Measurements from ENCODE around the gene TTLL11. TPM values are rescaled to one million over a fixed set of nuclear protein-coding genes. Genes with fewer than 3 reads are reported as not detected.

TTLL11 gene
- total and polyA plus RNA-seq, 2 experiments from 2014 or later, result 5.5 to 7.6 TPM

DNA sequence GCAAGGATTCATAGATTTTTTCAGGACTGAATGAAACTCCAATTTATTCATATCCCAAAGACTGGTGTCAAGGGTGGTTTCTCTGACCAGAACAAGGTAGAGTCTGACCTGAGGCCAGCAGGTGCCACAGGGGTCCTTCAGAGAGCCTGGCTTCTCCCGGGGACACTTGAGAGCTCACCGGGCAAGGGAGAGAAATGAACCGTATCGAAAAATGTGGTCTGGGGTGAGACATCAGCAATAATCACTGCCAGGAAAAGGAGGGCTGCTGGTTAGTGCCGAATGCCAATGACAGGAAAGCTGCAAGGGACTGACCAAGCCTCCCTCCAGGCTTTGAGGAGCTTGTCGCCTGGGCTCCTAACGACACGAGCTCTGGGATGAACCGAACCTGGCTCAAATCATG, 142.7 kb downstream of the TTLL11 start:
- Histone ChIP-seq H3K27me3 (no peaks in the 10 kb centered on the region), H3K9me3 (ENCODE audit: low read depth) (no peaks in the 10 kb centered on the region), H3K9me2 (replicated peaks; ENCODE audit: insufficient read depth) (no peaks in the 10 kb centered on the region), H3K36me3 (replicated peaks; ENCODE audit: insufficient read depth, low read depth) (no peaks in the 10 kb centered on the region), H3K4me3 (no peak overlapping the region), H3K4me1 (ENCODE audit: insufficient read depth) (no peaks in the 10 kb centered on the region), H3K4me2 (no peak overlapping the region), H4K20me1 (ENCODE audit: insufficient read depth, poor library complexity, severe bottlenecking) (no peaks in the 10 kb centered on the region), H3K27ac (no peak overlapping the region), H2AFZ (no peak overlapping the region), H3K79me2 (no peaks in the 10 kb centered on the region)
- DNase-seq (ENCODE audit: low spot score), result no peak
- TF ChIP-seq, protein P1, sequence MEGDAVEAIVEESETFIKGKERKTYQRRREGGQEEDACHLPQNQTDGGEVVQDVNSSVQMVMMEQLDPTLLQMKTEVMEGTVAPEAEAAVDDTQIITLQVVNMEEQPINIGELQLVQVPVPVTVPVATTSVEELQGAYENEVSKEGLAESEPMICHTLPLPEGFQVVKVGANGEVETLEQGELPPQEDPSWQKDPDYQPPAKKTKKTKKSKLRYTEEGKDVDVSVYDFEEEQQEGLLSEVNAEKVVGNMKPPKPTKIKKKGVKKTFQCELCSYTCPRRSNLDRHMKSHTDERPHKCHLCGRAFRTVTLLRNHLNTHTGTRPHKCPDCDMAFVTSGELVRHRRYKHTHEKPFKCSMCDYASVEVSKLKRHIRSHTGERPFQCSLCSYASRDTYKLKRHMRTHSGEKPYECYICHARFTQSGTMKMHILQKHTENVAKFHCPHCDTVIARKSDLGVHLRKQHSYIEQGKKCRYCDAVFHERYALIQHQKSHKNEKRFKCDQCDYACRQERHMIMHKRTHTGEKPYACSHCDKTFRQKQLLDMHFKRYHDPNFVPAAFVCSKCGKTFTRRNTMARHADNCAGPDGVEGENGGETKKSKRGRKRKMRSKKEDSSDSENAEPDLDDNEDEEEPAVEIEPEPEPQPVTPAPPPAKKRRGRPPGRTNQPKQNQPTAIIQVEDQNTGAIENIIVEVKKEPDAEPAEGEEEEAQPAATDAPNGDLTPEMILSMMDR (IDR thresholded peaks at IDR 0.05; ENCODE audit: poor library complexity), result no peak
- no peak for TF ChIP-seq EZH2phosphoT487 (IDR thresholded peaks at IDR 0.05; ENCODE audit: low read depth, severe bottlenecking, unreplicated experiment)
- TF ChIP-seq EZH2 (IDR thresholded peaks at IDR 0.05; ENCODE audit: borderline replicate concordance), result no peak
- WGBS (ENCODE audit: low lambda C conversion rate, missing lambda C conversion rate), result 89% methylated on average over 9 of the region's 9 CpGs

DNA sequence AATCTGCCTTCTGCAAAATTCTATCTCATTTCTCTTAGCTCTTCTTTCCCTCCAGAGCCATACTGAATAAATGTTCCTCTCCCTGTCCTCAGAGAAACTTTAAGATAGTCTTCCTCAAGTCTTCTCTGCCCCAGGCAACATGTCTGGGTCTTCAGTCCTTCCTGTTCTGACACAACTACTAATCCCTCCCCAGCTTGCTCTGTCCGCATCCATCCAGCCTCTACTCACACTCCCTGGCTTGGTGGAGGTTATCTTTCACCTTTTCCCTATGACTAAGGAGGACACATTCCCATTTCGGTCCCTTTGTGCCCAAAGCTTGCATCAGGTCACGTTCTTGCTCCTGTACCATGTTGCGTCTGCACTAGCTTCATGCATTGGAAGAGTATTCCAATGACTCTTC, 143.3 kb downstream of the TTLL11 start:
- H3K79me2 ChIP-seq, result no peaks in the 10 kb centered on the region
- no peak overlapping the region for H3K4me2 ChIP-seq
- H2AFZ ChIP-seq, result no peak overlapping the region
- no peak for DNase-seq (ENCODE audit: low spot score)
- H3K27ac ChIP-seq, result no peak overlapping the region
- no peaks in the 10 kb centered on the region for H3K9me2 ChIP-seq (replicated peaks; ENCODE audit: insufficient read depth)
- no peaks in the 10 kb centered on the region for H3K36me3 ChIP-seq (replicated peaks; ENCODE audit: insufficient read depth, low read depth)
- H3K4me3 ChIP-seq, result no peak overlapping the region
- TF ChIP-seq EZH2phosphoT487 (IDR thresholded peaks at IDR 0.05; ENCODE audit: low read depth, severe bottlenecking, unreplicated experiment) (no peak), EZH2 (IDR thresholded peaks at IDR 0.05; ENCODE audit: borderline replicate concordance) (no peak)
- no peaks in the 10 kb centered on the region for H3K4me1 ChIP-seq (ENCODE audit: insufficient read depth)
- H4K20me1 ChIP-seq (ENCODE audit: insufficient read depth, poor library complexity, severe bottlenecking), result no peaks in the 10 kb centered on the region
- 90% methylated on average over 4 of the region's 4 CpGs for WGBS (ENCODE audit: low lambda C conversion rate, missing lambda C conversion rate)
- H3K27me3 ChIP-seq, result no peaks in the 10 kb centered on the region
- H3K9me3 ChIP-seq (ENCODE audit: low read depth), result no peaks in the 10 kb centered on the region

DNA sequence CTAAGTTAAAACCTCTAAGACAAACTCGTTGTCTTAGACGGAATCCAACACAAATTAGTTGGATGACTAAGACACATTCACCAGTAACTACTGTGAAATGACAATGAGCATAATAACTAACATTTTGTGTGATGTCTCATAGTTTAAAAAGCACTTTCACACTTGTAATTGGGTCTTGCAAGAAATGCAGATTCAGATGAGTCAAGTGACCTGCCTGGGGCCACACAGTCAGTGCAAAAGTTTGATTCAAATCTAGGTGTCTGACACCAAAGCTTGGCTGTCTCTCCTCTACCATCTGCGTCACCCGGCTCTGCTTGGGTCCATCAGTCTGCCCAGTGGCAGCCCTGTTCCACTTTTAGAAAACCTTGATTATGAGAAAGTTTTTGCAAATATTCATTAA, 143.7 kb downstream of the TTLL11 start:
- no peaks in the 10 kb centered on the region for H3K9me2 ChIP-seq (replicated peaks; ENCODE audit: insufficient read depth)
- no peaks in the 10 kb centered on the region for H3K9me3 ChIP-seq (ENCODE audit: low read depth)
- H4K20me1 ChIP-seq (ENCODE audit: insufficient read depth, poor library complexity, severe bottlenecking), result no peaks in the 10 kb centered on the region
- no peaks in the 10 kb centered on the region for H3K36me3 ChIP-seq (replicated peaks; ENCODE audit: insufficient read depth, low read depth)
- H3K4me1 ChIP-seq (ENCODE audit: insufficient read depth), result no peaks in the 10 kb centered on the region
- no peak overlapping the region for H3K27ac ChIP-seq
- no peak overlapping the region for H3K4me3 ChIP-seq
- DNase-seq (ENCODE audit: low spot score), result no peak
- H3K27me3 ChIP-seq, result no peaks in the 10 kb centered on the region
- 93% methylated on average over 4 of the region's 4 CpGs for WGBS (ENCODE audit: low lambda C conversion rate, missing lambda C conversion rate)
- H2AFZ ChIP-seq, result no peak overlapping the region
- TF ChIP-seq, protein P1 (IDR thresholded peaks at IDR 0.05; ENCODE audit: poor library complexity), result no peak
- TF ChIP-seq EZH2phosphoT487 (IDR thresholded peaks at IDR 0.05; ENCODE audit: low read depth, severe bottlenecking, unreplicated experiment), result no peak
- no peak for TF ChIP-seq EZH2 (IDR thresholded peaks at IDR 0.05; ENCODE audit: borderline replicate concordance)
- no peak overlapping the region for H3K4me2 ChIP-seq
- no peaks in the 10 kb centered on the region for H3K79me2 ChIP-seq

DNA sequence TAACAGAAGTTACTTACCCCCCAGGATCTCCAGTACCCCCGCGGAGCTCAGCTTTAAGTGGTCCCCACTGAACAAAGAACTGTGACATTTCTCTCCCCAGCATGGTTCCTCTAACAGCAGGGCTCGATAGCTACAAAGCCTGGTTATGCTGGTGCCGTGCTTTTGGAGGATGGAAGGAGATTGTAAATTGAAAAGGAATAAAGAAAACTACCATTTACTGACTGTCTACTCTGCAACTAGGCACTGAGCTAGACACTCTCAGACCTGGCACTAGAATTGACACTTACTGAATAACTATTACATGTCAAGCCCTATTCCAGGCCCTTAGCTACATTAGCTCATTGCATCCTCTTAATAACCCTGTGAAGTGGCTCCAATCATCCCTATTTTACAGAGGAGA, 145.3 kb downstream of the TTLL11 start:
- TF ChIP-seq, protein P1 (IDR thresholded peaks at IDR 0.05; ENCODE audit: poor library complexity), result no peak
- no peak for TF ChIP-seq EZH2phosphoT487 (IDR thresholded peaks at IDR 0.05; ENCODE audit: low read depth, severe bottlenecking, unreplicated experiment)
- TF ChIP-seq EZH2 (IDR thresholded peaks at IDR 0.05; ENCODE audit: borderline replicate concordance), result no peak
- Histone ChIP-seq H3K4me3 (no peak overlapping the region), H3K36me3 (replicated peaks; ENCODE audit: insufficient read depth, low read depth) (no peaks in the 10 kb centered on the region), H3K27ac (no peak overlapping the region), H3K79me2 (no peaks in the 10 kb centered on the region), H4K20me1 (ENCODE audit: insufficient read depth, poor library complexity, severe bottlenecking) (no peaks in the 10 kb centered on the region), H3K27me3 (no peaks in the 10 kb centered on the region), H3K4me2 (no peak overlapping the region), H3K9me3 (ENCODE audit: low read depth) (no peaks in the 10 kb centered on the region), H3K4me1 (ENCODE audit: insufficient read depth) (no peaks in the 10 kb centered on the region), H2AFZ (no peak overlapping the region), H3K9me2 (replicated peaks; ENCODE audit: insufficient read depth) (no peaks in the 10 kb centered on the region)
- WGBS (ENCODE audit: low lambda C conversion rate, missing lambda C conversion rate), result 69% methylated on average over 4 of the region's 4 CpGs
- no peak for DNase-seq (ENCODE audit: low spot score)

Measured in hepatocyte (in vitro differentiated cells).